BLaER1 treated with 17β-estradiol and CSF1 and Interleukin-3, amounts not matched to agents 10 nM and 100 nM (cell line): ENCODE results near the gene ANOS1.

Source experiments
- H3K27ac ChIP-seq, 11 experiments: shearing (Covaris generic); formaldehyde crosslinking; 2 replicates each; pipeline ENCODE4 v1.8.1; 2022
- H3K27me3 ChIP-seq, 11 experiments: shearing (Covaris generic); formaldehyde crosslinking; 2 replicates each; pipeline ENCODE4 v1.8.1; 2022
- H3K36me3 ChIP-seq, 11 experiments: shearing (Covaris generic); formaldehyde crosslinking; 2 replicates each; pipeline ENCODE4 v1.8.1; 2022
- H3K4me1 ChIP-seq, 10 experiments: shearing (Covaris generic); formaldehyde crosslinking; 2 replicates each; pipeline ENCODE4 v1.8.1; 2022
- H3K4me2 ChIP-seq, 11 experiments: shearing (Covaris generic); formaldehyde crosslinking; 2 replicates each; pipeline ENCODE4 v1.8.1; 2022
- H3K4me3 ChIP-seq, 10 experiments: shearing (Covaris generic); formaldehyde crosslinking; 2 replicates each; pipeline ENCODE4 v1.8.1; 2022
- H3K9ac ChIP-seq, 11 experiments: shearing (Covaris generic); formaldehyde crosslinking; 2 replicates each; pipeline ENCODE4 v1.8.1; 2022
- H3K9me3 ChIP-seq, 11 experiments: shearing (Covaris generic); formaldehyde crosslinking; replicated peaks in 1 of 11; 2 replicates each; pipeline ENCODE4 v1.8.1; 2022
- H4K20me1 ChIP-seq, 11 experiments: shearing (Covaris generic); formaldehyde crosslinking; 2 replicates each; pipeline ENCODE4 v1.8.1; 2022
- Cebpa-rat ChIP-seq, 11 experiments: shearing (Covaris generic); IDR thresholded peaks; 2 replicates each; pipeline ENCODE4 v1.8.1; 2022

The ANOS1 gene

DNA sequence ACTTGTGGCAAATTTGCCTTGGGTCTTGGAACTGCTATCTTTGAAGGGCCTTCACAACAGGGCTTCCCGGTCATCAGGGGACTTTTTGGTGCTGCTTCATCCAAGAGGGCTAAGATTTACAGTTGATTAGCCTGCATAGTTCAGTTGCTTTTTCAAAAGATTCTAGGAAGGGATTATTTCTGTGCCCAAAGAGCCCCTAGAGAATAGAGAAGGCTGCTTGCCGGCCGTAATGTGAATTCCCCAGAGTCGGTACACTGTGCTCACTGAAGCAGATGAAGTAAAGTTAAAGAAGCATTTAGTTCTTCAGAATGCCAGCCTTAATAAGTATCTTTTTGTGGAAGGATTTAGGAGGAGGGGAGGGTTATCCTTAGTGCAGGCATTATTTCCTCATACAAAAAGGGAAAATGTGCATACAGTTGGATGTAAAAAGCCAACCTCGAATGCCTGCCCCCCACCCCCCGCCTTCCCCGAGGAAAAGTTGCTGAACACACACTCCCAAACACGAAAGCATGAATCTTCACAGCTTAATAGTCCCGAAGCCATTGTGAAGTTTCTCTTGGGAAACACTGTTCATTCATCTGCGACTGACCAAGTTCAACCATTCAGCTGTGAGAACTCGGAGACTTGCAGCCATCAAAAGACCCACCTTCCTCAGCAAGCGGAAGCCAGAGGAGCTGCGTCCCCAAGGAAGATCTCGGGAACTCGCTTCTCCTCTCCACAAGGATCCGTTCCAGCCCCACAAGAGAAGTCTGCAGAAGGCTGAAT lies 47.6 kb downstream of the ANOS1 start:
- H4K20me1 ChIP-seq = peaks cover 0 to 14% (median 0%) of the 10 kb centered on the region in 11 experiments; a peak in 4 of 22 replicates
- H3K4me1 ChIP-seq = peaks cover 16 to 49% (median 39%) of the 10 kb centered on the region in 10 experiments
- TF ChIP-seq Cebpa-rat (IDR thresholded peaks at IDR 0.05) = no peak
- H3K4me2 ChIP-seq = peak overlapping the region; percentile 67 to 95 (median 86)
- H3K27ac ChIP-seq = peak overlapping the region in 4 of 11 experiments; percentile 7 to 18 (median 15); a peak in 4 of 22 replicates
- H3K9ac ChIP-seq = peak overlapping the region in 7 of 11 experiments; percentile 5 to 36 (median 10); a peak in 9 of 22 replicates
- peak overlapping the region; percentile 1 to 59 (median 47); a peak in 15 of 20 replicates for H3K4me3 ChIP-seq
- H3K9me3 ChIP-seq = no peaks in the 10 kb centered on the region
- peaks cover 0 to 21% (median 4%) of the 10 kb centered on the region in 11 experiments; a peak in 11 of 22 replicates for H3K27me3 ChIP-seq
- H3K36me3 ChIP-seq = no peaks in the 10 kb centered on the region

GRCh38 chrX:8683687-8684086 lies 48.2 kb downstream of the ANOS1 start:
- H3K27me3 ChIP-seq = peaks cover 0 to 17% (median 2%) of the 10 kb centered on the region in 11 experiments; a peak in 10 of 22 replicates

GRCh38 chrX:8679550-8679949 lies 52.4 kb downstream of the ANOS1 start:
- no peak for TF ChIP-seq Cebpa-rat (IDR thresholded peaks at IDR 0.05)
- Histone ChIP-seq H3K4me2 (no peak overlapping the region), H3K27ac (no peak overlapping the region), H3K4me1 (peaks cover 10 to 34% (median 25%) of the 10 kb centered on the region in 10 experiments), H3K4me3 (no peak overlapping the region), H3K36me3 (no peaks in the 10 kb centered on the region), H3K27me3 (peaks cover 0 to 6% (median 0%) of the 10 kb centered on the region in 11 experiments; a peak in 3 of 22 replicates), H4K20me1 (peaks cover 0 to 9% (median 0%) of the 10 kb centered on the region in 11 experiments; a peak in 4 of 22 replicates), H3K9ac (no peak overlapping the region), H3K9me3 (no peaks in the 10 kb centered on the region)

More at GRCh38 chrX:8683687-8684086, 48.2 kb downstream of the ANOS1 start:
- H3K4me1 ChIP-seq = peaks cover 16 to 49% (median 39%) of the 10 kb centered on the region in 10 experiments
- H3K9ac ChIP-seq = peak overlapping the region in 3 of 11 experiments; percentile 10 to 36 (median 27); a peak in 4 of 22 replicates
- H4K20me1 ChIP-seq = peaks cover 0 to 14% (median 0%) of the 10 kb centered on the region in 11 experiments; a peak in 4 of 22 replicates
- H3K36me3 ChIP-seq = no peaks in the 10 kb centered on the region
- H3K27ac ChIP-seq = peak overlapping the region in 2 of 11 experiments; percentile 7 to 15; a peak in 2 of 22 replicates
- TF ChIP-seq Cebpa-rat (IDR thresholded peaks at IDR 0.05) = 0 out of 22 replicates have a peak, but pooled peaks of 1 of the 11 experiments have one; percentile 9
- peak overlapping the region in 6 of 10 experiments; percentile 44 to 49 (median 48); a peak in 7 of 20 replicates for H3K4me3 ChIP-seq
- peak overlapping the region; percentile 67 to 95 (median 86); a peak in 21 of 22 replicates for H3K4me2 ChIP-seq
- H3K9me3 ChIP-seq = no peaks in the 10 kb centered on the region

DNA sequence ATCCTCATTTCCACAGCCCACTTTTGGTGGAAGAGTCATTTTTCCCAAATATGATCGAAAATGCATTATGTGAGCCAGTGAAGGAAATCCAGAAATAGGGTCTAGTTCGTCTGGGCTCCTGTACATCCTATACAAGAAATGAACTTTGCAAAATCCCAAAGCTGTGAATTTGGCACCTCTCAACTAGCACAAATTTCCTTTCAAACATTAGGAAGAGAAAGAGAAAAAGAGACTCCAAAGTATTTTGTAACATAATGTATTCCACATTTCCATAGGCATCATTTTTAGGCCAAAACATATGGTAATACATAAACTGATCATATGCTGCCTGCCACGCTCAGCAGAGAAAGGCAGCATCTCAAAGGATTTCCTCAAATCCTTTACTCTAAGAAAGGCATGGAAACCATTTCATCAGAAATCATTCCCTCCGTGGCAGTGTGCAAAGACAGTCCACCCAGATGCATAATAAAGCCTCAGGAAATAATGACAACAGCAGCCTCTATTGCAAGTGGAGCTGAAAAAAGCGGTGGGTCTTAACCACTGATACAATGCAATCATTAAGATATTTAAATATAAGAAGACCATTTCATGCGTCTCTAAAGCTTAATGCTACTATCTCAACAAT lies 56.8 kb downstream of the ANOS1 start:
- no peak overlapping the region for H3K4me2 ChIP-seq
- no peaks in the 10 kb centered on the region for H3K27me3 ChIP-seq
- no peak for TF ChIP-seq Cebpa-rat (IDR thresholded peaks at IDR 0.05)
- H3K4me1 ChIP-seq = peaks cover 0 to 5% (median 0%) of the 10 kb centered on the region in 10 experiments; a peak in 1 of 20 replicates
- H3K27ac ChIP-seq = no peak overlapping the region
- H3K36me3 ChIP-seq = no peaks in the 10 kb centered on the region
- no peaks in the 10 kb centered on the region for H4K20me1 ChIP-seq
- H3K9ac ChIP-seq = no peak overlapping the region
- H3K4me3 ChIP-seq = no peak overlapping the region
- no peaks in the 10 kb centered on the region for H3K9me3 ChIP-seq

- H4K20me1 ChIP-seq = no peaks in the 10 kb centered on the region
- no peaks in the 10 kb centered on the region for H3K27me3 ChIP-seq
- H3K9me3 ChIP-seq = no peaks in the 10 kb centered on the region
- peaks cover 0 to 11% (median 7%) of the 10 kb centered on the region in 10 experiments; a peak in 10 of 20 replicates for H3K4me1 ChIP-seq
- no peak for TF ChIP-seq Cebpa-rat (IDR thresholded peaks at IDR 0.05)
- H3K4me3 ChIP-seq = no peak overlapping the region
- no peak overlapping the region for H3K27ac ChIP-seq
- H3K4me2 ChIP-seq = no peak overlapping the region
- no peak overlapping the region for H3K9ac ChIP-seq
- no peaks in the 10 kb centered on the region for H3K36me3 ChIP-seq
Observed at GRCh38 chrX:8673201-8673600, 58.7 kb downstream of the ANOS1 start.

DNA sequence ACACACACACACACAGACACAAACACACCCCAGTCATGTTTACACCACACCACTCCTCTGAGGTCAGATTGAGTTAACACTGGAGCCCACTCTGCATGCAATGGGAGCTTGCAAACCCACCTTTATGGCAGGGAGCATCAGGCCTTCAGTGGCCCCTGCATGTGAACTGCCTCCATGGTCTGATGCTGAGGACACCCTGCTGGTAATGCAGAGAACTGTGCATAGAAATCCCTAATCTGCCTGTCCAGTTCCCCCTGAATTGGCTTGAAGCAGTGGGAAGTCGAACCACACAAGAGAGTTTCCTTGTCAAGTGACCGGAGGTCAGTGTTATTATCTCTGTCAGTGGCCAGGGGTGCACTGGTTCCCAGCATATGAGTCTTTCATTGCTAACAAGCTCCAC lies 59.8 kb downstream of the ANOS1 start:
- H3K9me3 ChIP-seq = no peaks in the 10 kb centered on the region
- H3K27ac ChIP-seq = no peak overlapping the region
- H4K20me1 ChIP-seq = no peaks in the 10 kb centered on the region
- H3K9ac ChIP-seq = no peak overlapping the region
- peak overlapping the region in 3 of 11 experiments; percentile 1 to 13 (median 11); a peak in 3 of 22 replicates for H3K4me2 ChIP-seq
- H3K27me3 ChIP-seq = no peaks in the 10 kb centered on the region
- H3K4me1 ChIP-seq = peaks cover 0 to 11% (median 7%) of the 10 kb centered on the region in 10 experiments; a peak in 10 of 20 replicates
- H3K4me3 ChIP-seq = no peak overlapping the region
- no peak for TF ChIP-seq Cebpa-rat (IDR thresholded peaks at IDR 0.05)
- H3K36me3 ChIP-seq = no peaks in the 10 kb centered on the region

DNA sequence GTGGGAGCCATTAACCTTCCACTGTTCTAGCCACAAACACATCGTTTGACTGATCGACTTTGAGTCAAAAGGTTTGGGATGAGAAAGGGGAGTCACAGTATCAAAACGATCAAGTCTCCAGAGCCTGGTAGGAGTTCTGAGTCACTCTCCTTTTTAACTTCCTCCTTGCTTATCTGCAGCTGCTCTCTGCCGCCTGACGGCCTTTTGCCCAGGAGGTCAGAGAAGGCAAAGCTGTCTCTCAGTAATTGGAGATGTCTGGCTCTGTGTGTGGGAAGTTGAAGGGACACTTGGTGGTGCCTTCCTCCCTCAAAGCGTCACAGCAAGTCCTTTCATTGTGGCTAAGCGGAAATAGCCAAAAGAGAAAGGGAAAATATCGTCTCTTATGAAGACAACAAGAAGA lies 63.1 kb downstream of the ANOS1 start:
- Histone ChIP-seq H3K9ac (no peak overlapping the region), H3K27ac (no peak overlapping the region), H3K4me2 (peak overlapping the region in 10 of 11 experiments; percentile 7 to 77 (median 32); a peak in 14 of 22 replicates), H3K4me1 (peaks cover 0 to 11% (median 7%) of the 10 kb centered on the region in 10 experiments; a peak in 10 of 20 replicates), H4K20me1 (no peaks in the 10 kb centered on the region), H3K36me3 (no peaks in the 10 kb centered on the region), H3K4me3 (no peak overlapping the region), H3K9me3 (no peaks in the 10 kb centered on the region), H3K27me3 (no peaks in the 10 kb centered on the region)
- TF ChIP-seq Cebpa-rat (IDR thresholded peaks at IDR 0.05) = no peak

DNA sequence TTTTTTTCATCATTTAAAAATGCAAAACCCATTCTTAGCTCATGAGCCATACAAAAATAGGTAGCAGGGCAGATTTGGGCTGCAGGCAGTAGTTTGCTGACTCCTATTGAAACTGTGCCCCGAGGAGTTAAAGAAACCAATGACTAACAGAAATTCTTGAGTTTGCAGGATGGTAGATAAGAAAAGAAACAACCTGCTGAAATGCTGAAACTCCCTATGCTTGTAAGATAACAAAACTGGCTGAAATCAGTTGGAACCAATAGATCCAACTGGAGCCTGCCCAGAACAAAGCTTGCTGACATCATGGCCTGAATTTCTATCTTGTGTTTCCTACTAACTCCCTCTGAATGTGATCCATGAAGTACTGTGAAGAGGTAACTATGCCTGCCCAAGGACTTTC lies 68.6 kb downstream of the ANOS1 start:
- H3K9ac ChIP-seq = no peak overlapping the region
- TF ChIP-seq Cebpa-rat (IDR thresholded peaks at IDR 0.05) = no peak
- H3K4me3 ChIP-seq = no peak overlapping the region
- H3K27me3 ChIP-seq = no peaks in the 10 kb centered on the region
- H3K4me2 ChIP-seq = no peak overlapping the region
- no peaks in the 10 kb centered on the region for H4K20me1 ChIP-seq
- H3K27ac ChIP-seq = no peak overlapping the region
- H3K36me3 ChIP-seq = no peaks in the 10 kb centered on the region
- H3K9me3 ChIP-seq = peaks cover 0 to 10% (median 0%) of the 10 kb centered on the region in 11 experiments; a peak in 3 of 22 replicates
- H3K4me1 ChIP-seq = no peaks in the 10 kb centered on the region

DNA sequence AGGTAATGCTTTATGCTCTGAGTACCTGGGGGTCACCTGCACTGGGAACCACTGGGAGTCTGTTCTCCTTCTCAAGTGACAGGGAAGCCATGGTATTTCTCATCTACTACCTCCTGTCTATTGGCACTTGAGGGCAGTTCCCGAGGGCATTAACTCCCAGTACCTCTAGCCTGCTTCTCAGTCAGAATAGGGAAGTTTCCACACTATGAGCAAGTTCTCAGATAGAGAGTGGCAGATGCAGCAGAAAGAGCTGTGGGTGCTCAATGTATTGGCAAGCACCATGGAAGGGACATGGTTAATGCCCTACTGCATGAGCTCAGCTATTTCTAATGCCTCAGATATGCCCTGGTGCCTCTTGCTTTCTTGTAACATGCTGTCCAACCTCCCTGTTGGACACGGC lies 74.1 kb downstream of the ANOS1 start:
- H3K4me3 ChIP-seq = no peak overlapping the region
- no peaks in the 10 kb centered on the region for H3K36me3 ChIP-seq
- no peaks in the 10 kb centered on the region for H3K4me1 ChIP-seq
- H3K9ac ChIP-seq = no peak overlapping the region
- no peaks in the 10 kb centered on the region for H4K20me1 ChIP-seq
- peaks cover 0 to 10% (median 0%) of the 10 kb centered on the region in 11 experiments; a peak in 4 of 22 replicates for H3K9me3 ChIP-seq
- no peak overlapping the region for H3K4me2 ChIP-seq
- no peak overlapping the region for H3K27ac ChIP-seq
- no peaks in the 10 kb centered on the region for H3K27me3 ChIP-seq
- no peak for TF ChIP-seq Cebpa-rat (IDR thresholded peaks at IDR 0.05)
